ENCODE measurements around the gene PER2.
"Not testable (repeated sequence)": the region's sequence is repeated elsewhere in the genome, so short reads cannot be mapped to it uniquely, and the experiment has no call there.

PER2 gene

GRCh38 chr2:238284802-238285515, 3.5 kb downstream of the PER2 start:
- Histone ChIP-seq H3K9me3 (ENCODE audit: control insufficient read depth, low read depth, low read length) (no peaks in the 10 kb centered on the region), H3K9ac (ENCODE audit: low read length) (peak overlapping the region; percentile 37), H3K4me1 (ENCODE audit: control insufficient read depth, low read depth, low read length) (peaks cover 21% of the 10 kb centered on the region), H3K36me3 (ENCODE audit: control insufficient read depth, low read depth, low read length) (no peaks in the 10 kb centered on the region), H3K27me3 (ENCODE audit: control insufficient read depth, insufficient read depth, low read length) (peaks cover 15% of the 10 kb centered on the region), H3K4me3 (ENCODE audit: low read length) (no peak overlapping the region), H3K27ac (ENCODE audit: low read length) (peak overlapping the region; percentile 7)

- Histone ChIP-seq H3K4me1 (ENCODE audit: control insufficient read depth, low read depth, low read length) (peaks cover 13% of the 10 kb centered on the region), H3K4me3 (ENCODE audit: low read length) (no peak overlapping the region), H3K36me3 (ENCODE audit: control insufficient read depth, low read depth, low read length) (no peaks in the 10 kb centered on the region), H3K9me3 (ENCODE audit: control insufficient read depth, low read depth, low read length) (no peaks in the 10 kb centered on the region), H3K27ac (ENCODE audit: low read length) (no peak overlapping the region), H3K9ac (ENCODE audit: low read length) (no peak overlapping the region), H3K27me3 (ENCODE audit: control insufficient read depth, insufficient read depth, low read length) (peaks cover 9% of the 10 kb centered on the region)
These were observed 5.3 kb downstream of the PER2 start for GRCh38 chr2:238282861-238283738.

- Histone ChIP-seq H3K9me3 (ENCODE audit: control insufficient read depth, low read depth, low read length) (no peaks in the 10 kb centered on the region), H3K4me3 (ENCODE audit: low read length) (no peak overlapping the region), H3K36me3 (ENCODE audit: control insufficient read depth, low read depth, low read length) (no peaks in the 10 kb centered on the region), H3K4me1 (ENCODE audit: control insufficient read depth, low read depth, low read length) (peaks cover 10% of the 10 kb centered on the region), H3K9ac (ENCODE audit: low read length) (no peak overlapping the region), H3K27me3 (ENCODE audit: control insufficient read depth, insufficient read depth, low read length) (no peaks in the 10 kb centered on the region), H3K27ac (ENCODE audit: low read length) (no peak overlapping the region)
These were observed 6.5 kb downstream of the PER2 start for GRCh38 chr2:238281826-238282480.

GRCh38 chr2:238280083-238280825, 8.2 kb downstream of the PER2 start:
- H3K27ac ChIP-seq (ENCODE audit: low read length): no peak overlapping the region
- H3K9me3 ChIP-seq (ENCODE audit: control insufficient read depth, low read depth, low read length): no peaks in the 10 kb centered on the region
- H3K9ac ChIP-seq (ENCODE audit: low read length): no peak overlapping the region
- no peaks in the 10 kb centered on the region for H3K27me3 ChIP-seq (ENCODE audit: control insufficient read depth, insufficient read depth, low read length)
- H3K36me3 ChIP-seq (ENCODE audit: control insufficient read depth, low read depth, low read length): no peaks in the 10 kb centered on the region
- no peak overlapping the region for H3K4me3 ChIP-seq (ENCODE audit: low read length)
- H3K4me1 ChIP-seq (ENCODE audit: control insufficient read depth, low read depth, low read length): peaks cover under 1% of the 10 kb centered on the region

GRCh38 chr2:238279324-238279682, 9.1 kb downstream of the PER2 start:
- Histone ChIP-seq H3K27me3 (ENCODE audit: control insufficient read depth, insufficient read depth, low read length) (no peaks in the 10 kb centered on the region), H3K9me3 (ENCODE audit: control insufficient read depth, low read depth, low read length) (no peaks in the 10 kb centered on the region), H3K27ac (ENCODE audit: low read length) (no peak overlapping the region), H3K36me3 (ENCODE audit: control insufficient read depth, low read depth, low read length) (peaks cover 5% of the 10 kb centered on the region), H3K4me1 (ENCODE audit: control insufficient read depth, low read depth, low read length) (no peaks in the 10 kb centered on the region), H3K4me3 (ENCODE audit: low read length) (no peak overlapping the region), H3K9ac (ENCODE audit: low read length) (no peak overlapping the region)

GRCh38 chr2:238278626-238279323, 9.6 kb downstream of the PER2 start:
- no peaks in the 10 kb centered on the region for H3K27me3 ChIP-seq (ENCODE audit: control insufficient read depth, insufficient read depth, low read length)
- no peaks in the 10 kb centered on the region for H3K4me1 ChIP-seq (ENCODE audit: control insufficient read depth, low read depth, low read length)
- no peak overlapping the region for H3K27ac ChIP-seq (ENCODE audit: low read length)
- H3K9ac ChIP-seq (ENCODE audit: low read length): no peak overlapping the region
- H3K36me3 ChIP-seq (ENCODE audit: control insufficient read depth, low read depth, low read length): peaks cover 7% of the 10 kb centered on the region
- no peak overlapping the region for H3K4me3 ChIP-seq (ENCODE audit: low read length)
- H3K9me3 ChIP-seq (ENCODE audit: control insufficient read depth, low read depth, low read length): no peaks in the 10 kb centered on the region

- H3K27me3 ChIP-seq (ENCODE audit: control insufficient read depth, insufficient read depth, low read length): no peaks in the 10 kb centered on the region
- H3K4me1 ChIP-seq (ENCODE audit: control insufficient read depth, low read depth, low read length): no peaks in the 10 kb centered on the region
- peaks cover 7% of the 10 kb centered on the region for H3K36me3 ChIP-seq (ENCODE audit: control insufficient read depth, low read depth, low read length)
- no peak overlapping the region for H3K4me3 ChIP-seq (ENCODE audit: low read length)
- no peak overlapping the region for H3K27ac ChIP-seq (ENCODE audit: low read length)
- H3K9ac ChIP-seq (ENCODE audit: low read length): no peak overlapping the region
- H3K9me3 ChIP-seq (ENCODE audit: control insufficient read depth, low read depth, low read length): no peaks in the 10 kb centered on the region
These were observed 10.7 kb downstream of the PER2 start for GRCh38 chr2:238277695-238278094.

GRCh38 chr2:238274152-238274865, 14.1 kb downstream of the PER2 start:
- H3K9ac ChIP-seq (ENCODE audit: low read length): no peak overlapping the region
- H3K36me3 ChIP-seq (ENCODE audit: control insufficient read depth, low read depth, low read length): peaks cover 9% of the 10 kb centered on the region
- no peaks in the 10 kb centered on the region for H3K27me3 ChIP-seq (ENCODE audit: control insufficient read depth, insufficient read depth, low read length)
- no peaks in the 10 kb centered on the region for H3K9me3 ChIP-seq (ENCODE audit: control insufficient read depth, low read depth, low read length)
- no peak overlapping the region for H3K4me3 ChIP-seq (ENCODE audit: low read length)
- H3K27ac ChIP-seq (ENCODE audit: low read length): no peak overlapping the region
- H3K4me1 ChIP-seq (ENCODE audit: control insufficient read depth, low read depth, low read length): no peaks in the 10 kb centered on the region

- H3K27me3 ChIP-seq (ENCODE audit: control insufficient read depth, insufficient read depth, low read length); H3K4me1 ChIP-seq (ENCODE audit: control insufficient read depth, low read depth, low read length); H3K36me3 ChIP-seq (ENCODE audit: control insufficient read depth, low read depth, low read length); H3K9me3 ChIP-seq (ENCODE audit: control insufficient read depth, low read depth, low read length); H3K27ac ChIP-seq (ENCODE audit: low read length); H3K9ac ChIP-seq (ENCODE audit: low read length); H3K4me3 ChIP-seq (ENCODE audit: low read length): not testable (repeated sequence)
These were observed 15.0 kb downstream of the PER2 start for GRCh38 chr2:238273433-238273832.

GRCh38 chr2:238272156-238272555, 16.3 kb downstream of the PER2 start:
- Histone ChIP-seq H3K9ac (ENCODE audit: low read length) (no peak overlapping the region), H3K9me3 (ENCODE audit: control insufficient read depth, low read depth, low read length) (no peaks in the 10 kb centered on the region), H3K4me3 (ENCODE audit: low read length) (no peak overlapping the region), H3K27ac (ENCODE audit: low read length) (no peak overlapping the region), H3K36me3 (ENCODE audit: control insufficient read depth, low read depth, low read length) (peaks cover 9% of the 10 kb centered on the region), H3K27me3 (ENCODE audit: control insufficient read depth, insufficient read depth, low read length) (no peaks in the 10 kb centered on the region), H3K4me1 (ENCODE audit: control insufficient read depth, low read depth, low read length) (no peaks in the 10 kb centered on the region)

Data from iPS-18a (cell line).